ENCODE measurements around the gene ZBTB4. TPM values are rescaled to one million over a fixed set of nuclear protein-coding genes. Genes with fewer than 3 reads are reported as not detected.

Gene ZBTB4
- 20.4 to 26.9 TPM (median 24.8 TPM) in 5 replicates for total RNA-seq (2022; extraction: Qiagen RNA extraction)

DNA sequence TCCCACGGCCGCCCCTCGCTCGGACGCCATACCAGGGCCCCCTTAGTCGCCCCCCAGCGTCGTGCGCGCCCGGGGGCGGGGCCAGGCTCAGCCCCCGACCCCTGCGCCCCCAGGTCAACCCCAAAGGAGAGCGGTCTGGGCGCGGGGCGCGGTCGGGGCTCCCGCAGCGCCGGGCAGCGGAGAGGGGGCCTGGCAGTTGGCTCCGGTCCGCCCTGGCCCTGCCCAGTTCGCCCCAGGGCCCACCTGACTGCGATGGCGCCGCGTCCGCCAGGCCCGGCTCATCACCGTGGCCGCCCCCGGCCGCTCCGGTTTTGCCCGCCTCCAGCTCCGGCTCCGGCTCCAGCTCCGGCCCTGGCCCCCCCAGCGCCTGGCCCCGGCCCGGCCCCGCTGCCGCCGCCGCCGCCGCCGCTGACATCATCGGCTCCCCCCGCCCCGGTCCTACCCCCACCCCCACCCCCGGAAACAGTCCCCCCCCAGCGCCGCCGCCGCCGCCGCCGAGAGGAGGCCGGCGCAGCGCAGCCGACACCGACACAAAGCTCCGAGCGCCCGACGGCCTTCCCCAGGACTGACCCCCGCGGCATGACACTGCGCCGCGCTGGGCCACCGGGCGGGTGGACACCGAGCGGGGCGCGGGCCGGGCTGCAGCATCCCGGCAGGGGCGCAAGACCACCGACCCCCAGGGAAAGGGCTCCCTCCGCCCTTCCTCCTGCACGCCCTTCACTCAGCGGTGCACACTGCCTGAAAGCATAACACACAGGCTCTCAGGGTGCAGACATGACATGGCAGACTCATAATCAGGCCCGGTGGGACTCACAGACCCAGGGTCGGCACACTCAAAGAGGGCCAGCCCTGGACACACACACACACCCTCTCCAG is at the start of gene ZBTB4:
TSS of gene ZBTB4 (minus strand) at position 419 of the 876 bp plus-strand sequence. CDS start 12,830 bp downstream, outside the sequence.

DNA sequence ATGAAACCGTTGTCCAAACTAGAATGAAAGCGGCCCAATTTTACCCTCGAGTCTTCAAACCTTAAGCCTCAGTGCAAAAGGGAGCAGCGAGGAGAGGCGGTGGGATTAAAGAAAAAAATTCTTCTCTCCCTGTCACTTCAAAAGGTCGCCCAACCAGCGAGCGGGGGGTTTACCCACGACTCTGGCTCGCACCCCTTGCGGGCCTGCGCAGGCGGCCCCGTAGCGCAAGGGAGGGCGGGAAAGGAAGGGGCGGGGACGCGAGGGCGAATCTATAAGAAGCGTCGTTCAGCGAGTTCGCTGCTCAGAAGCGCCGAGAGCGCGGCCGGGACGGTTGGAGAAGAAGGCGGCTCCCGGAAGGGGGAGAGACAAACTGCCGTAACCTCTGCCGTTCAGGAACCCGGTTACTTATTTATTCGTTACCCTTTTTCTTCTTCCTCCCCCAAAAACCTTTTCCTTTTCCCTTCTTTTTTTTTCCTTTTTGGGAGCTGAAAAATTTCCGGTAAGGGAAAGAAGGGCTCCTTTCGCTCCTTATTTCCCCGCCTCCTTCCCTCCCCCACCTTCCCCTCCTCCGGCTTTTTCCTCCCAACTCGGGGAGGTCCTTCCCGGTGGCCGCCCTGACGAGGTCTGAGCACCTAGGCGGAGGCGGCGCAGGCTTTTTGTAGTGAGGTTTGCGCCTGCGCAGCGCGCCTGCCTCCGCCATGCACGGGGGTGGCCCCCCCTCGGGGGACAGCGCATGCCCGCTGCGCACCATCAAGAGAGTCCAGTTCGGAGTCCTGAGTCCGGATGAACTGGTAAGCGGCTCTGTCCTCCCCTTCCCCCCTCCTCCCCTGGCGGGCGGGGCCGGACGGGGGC is 4.9 kb upstream of the ZBTB4 start, which contains the start of gene POLR2A:
TSS of gene POLR2A (plus strand) at position 300 of the 852 bp plus-strand sequence.

GRCh38 chr17:7481275-7481674 is 1.8 kb upstream of the ZBTB4 start, which contains the start of gene SLC35G6:
SLC35G6 (plus strand) TSS chr17:7481446; CDS start chr17:7481517, 71 bp downstream.

GRCh38 chr17:7444682-7445618 is 34.5 kb downstream of the ZBTB4 start, which contains the start of gene CHRNB1:
CHRNB1 (plus strand) TSS chr17:7445061; CDS start chr17:7445128, 67 bp downstream.

DNA sequence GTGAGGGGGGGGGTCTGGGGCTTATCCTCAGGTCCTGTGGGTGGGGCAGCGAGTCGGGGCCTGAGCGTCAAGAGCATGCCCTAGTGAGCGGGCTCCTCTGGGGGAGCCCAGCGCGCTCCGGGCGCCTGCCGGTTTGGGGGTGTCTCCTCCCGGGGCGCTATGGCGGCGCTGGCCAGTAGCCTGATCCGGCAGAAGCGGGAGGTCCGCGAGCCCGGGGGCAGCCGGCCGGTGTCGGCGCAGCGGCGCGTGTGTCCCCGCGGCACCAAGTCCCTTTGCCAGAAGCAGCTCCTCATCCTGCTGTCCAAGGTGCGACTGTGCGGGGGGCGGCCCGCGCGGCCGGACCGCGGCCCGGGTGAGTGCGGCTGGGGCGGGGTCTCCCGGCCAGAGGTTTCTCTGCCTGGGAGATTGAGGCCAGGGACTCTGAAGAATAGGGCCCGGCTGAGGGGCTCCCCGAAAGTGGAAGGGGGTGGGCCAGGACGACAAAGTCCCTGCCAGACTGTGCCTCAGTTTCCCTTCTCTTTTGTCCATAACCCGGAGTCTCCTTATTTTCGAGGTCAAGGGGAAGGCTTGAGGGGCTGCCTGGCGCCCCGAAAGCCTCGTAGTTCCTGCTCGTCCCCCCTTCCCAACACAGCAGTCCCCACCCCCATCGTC is 39.8 kb downstream of the ZBTB4 start, which contains the start of gene FGF11:
TSS of gene FGF11 (plus strand) at position 51 of the 651 bp plus-strand sequence. CDS start at position 160, 109 bp downstream.

DNA sequence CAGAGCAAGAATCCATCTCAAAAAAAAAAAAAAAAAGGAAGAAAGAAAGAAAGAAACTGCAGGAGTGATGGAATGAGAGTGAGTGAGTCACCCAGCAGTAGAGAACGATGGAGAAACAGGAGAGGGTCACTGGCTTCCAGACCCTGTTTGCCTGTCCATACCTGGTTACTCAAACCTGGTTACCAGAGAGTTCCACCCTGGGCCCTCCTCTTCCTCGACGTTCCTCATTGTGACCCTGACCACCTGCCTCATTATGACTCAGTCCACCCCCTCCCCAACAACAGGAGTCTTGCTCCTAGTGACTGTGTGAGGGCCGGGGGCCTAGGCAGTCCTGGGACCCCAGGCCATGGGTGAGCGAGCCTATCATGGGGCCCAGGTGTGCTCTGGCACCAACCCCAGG is 50.9 kb downstream of the ZBTB4 start, which contains the start of gene SPEM3:
TSS of gene SPEM3 (plus strand) at position 301 of the 400 bp plus-strand sequence. CDS start at position 347, 46 bp downstream.

GRCh38 chr17:7425316-7425715 is 54.1 kb downstream of the ZBTB4 start, which contains the start of gene SPEM2:
SPEM2 (plus strand) TSS chr17:7425616; CDS start chr17:7425689, 73 bp downstream.

GRCh38 chr17:7419819-7420610 is 59.4 kb downstream of the ZBTB4 start, which contains the start of gene SPEM1:
SPEM1 (plus strand) TSS chr17:7420324; CDS start chr17:7420385, 61 bp downstream.

Other genes starting within 250 kb of the ZBTB4 start
- 37.0 to 41.9 TPM (median 40.1 TPM) in 5 replicates for gene DVL2, start 245.1 kb downstream of the ZBTB4 start, total RNA-seq (2022; extraction: Qiagen RNA extraction)
- 89.8 to 111 TPM (median 96.3 TPM) in 5 replicates for gene PHF23, start 240.2 kb downstream of the ZBTB4 start, total RNA-seq (2022; extraction: Qiagen RNA extraction)
- gene GABARAP, start 237.2 kb downstream of the ZBTB4 start, total RNA-seq (2022; extraction: Qiagen RNA extraction): 685 to 777 TPM (median 698 TPM) in 5 replicates
- 222 to 242 TPM (median 228 TPM) in 5 replicates for gene CTDNEP1, start 227.9 kb downstream of the ZBTB4 start, total RNA-seq (2022; extraction: Qiagen RNA extraction)
- gene ELP5, start 227.4 kb downstream of the ZBTB4 start, total RNA-seq (2022; extraction: Qiagen RNA extraction): 125 to 155 TPM (median 140 TPM) in 5 replicates
- 2.2 to 3.7 TPM (median 2.6 TPM) in 5 replicates for gene CLDN7, start 217.2 kb downstream of the ZBTB4 start, total RNA-seq (2022; extraction: Qiagen RNA extraction)
- gene SLC2A4, start 197.9 kb downstream of the ZBTB4 start, total RNA-seq (2022; extraction: Qiagen RNA extraction): 0.39 to 0.59 TPM (median 0.50 TPM) in 5 replicates
- gene YBX2, start 185.0 kb downstream of the ZBTB4 start, total RNA-seq (2022; extraction: Qiagen RNA extraction): 0.43 to 0.55 TPM (median 0.44 TPM) in 5 replicates
- 1,618 to 1,808 TPM (median 1,704 TPM) in 5 replicates for gene EIF5A, start 172.0 kb downstream of the ZBTB4 start, total RNA-seq (2022; extraction: Qiagen RNA extraction)
- 73.9 to 101 TPM (median 95.3 TPM) in 5 replicates for gene GPS2, start 164.3 kb downstream of the ZBTB4 start, total RNA-seq (2022; extraction: Qiagen RNA extraction)
- gene NEURL4, start 150.3 kb downstream of the ZBTB4 start, total RNA-seq (2022; extraction: Qiagen RNA extraction): 26.4 to 30.2 TPM (median 28.4 TPM) in 5 replicates
- gene ACAP1, start 143.1 kb downstream of the ZBTB4 start, total RNA-seq (2022; extraction: Qiagen RNA extraction): 1.2 to 3.9 TPM (median 3.1 TPM) in 5 replicates
- 10.5 to 13.8 TPM (median 12.9 TPM) in 5 replicates for gene KCTD11, start 127.5 kb downstream of the ZBTB4 start, total RNA-seq (2022; extraction: Qiagen RNA extraction)
- not detected in 5 replicates for gene TMEM95, start 124.5 kb downstream of the ZBTB4 start, total RNA-seq (2022; extraction: Qiagen RNA extraction)
- 1.4 to 2.1 TPM (median 1.7 TPM) in 5 replicates for gene TNK1, start 98.5 kb downstream of the ZBTB4 start, total RNA-seq (2022; extraction: Qiagen RNA extraction)
- gene PLSCR3, start 85.1 kb downstream of the ZBTB4 start, total RNA-seq (2022; extraction: Qiagen RNA extraction): 38.8 to 44.7 TPM (median 42.7 TPM) in 5 replicates
- gene TMEM256, start 75.5 kb downstream of the ZBTB4 start, total RNA-seq (2022; extraction: Qiagen RNA extraction): 171 to 224 TPM (median 215 TPM) in 5 replicates
- gene NLGN2, start 71.8 kb downstream of the ZBTB4 start, total RNA-seq (2022; extraction: Qiagen RNA extraction): 12.7 to 19.0 TPM (median 15.5 TPM) in 5 replicates
- gene SPEM1, start 59.3 kb downstream of the ZBTB4 start, total RNA-seq (2022; extraction: Qiagen RNA extraction): 0.08 to 0.13 TPM in 2 of 5 replicates, not detected in the others
- not detected in 5 replicates for gene SPEM2, start 54.0 kb downstream of the ZBTB4 start, total RNA-seq (2022; extraction: Qiagen RNA extraction)
- gene SPEM3, start 50.8 kb downstream of the ZBTB4 start, total RNA-seq (2022; extraction: Qiagen RNA extraction): 0.02 to 0.03 TPM in 2 of 5 replicates, not detected in the others
- gene TMEM102, start 44.2 kb downstream of the ZBTB4 start, total RNA-seq (2022; extraction: Qiagen RNA extraction): 10.1 to 14.8 TPM (median 13.3 TPM) in 5 replicates
- 0.93 to 1.1 TPM (median 1.0 TPM) in 5 replicates for gene FGF11, start 40.1 kb downstream of the ZBTB4 start, total RNA-seq (2022; extraction: Qiagen RNA extraction)
- gene CHRNB1, start 34.6 kb downstream of the ZBTB4 start, total RNA-seq (2022; extraction: Qiagen RNA extraction): 7.0 to 11.7 TPM (median 9.1 TPM) in 5 replicates
- gene SLC35G6, start 1.8 kb upstream of the ZBTB4 start, total RNA-seq (2022; extraction: Qiagen RNA extraction): not detected in 5 replicates
- gene POLR2A, start 4.7 kb upstream of the ZBTB4 start, total RNA-seq (2022; extraction: Qiagen RNA extraction): 70.3 to 86.1 TPM (median 78.6 TPM) in 5 replicates
- gene TNFSF12, start 69.4 kb upstream of the ZBTB4 start, total RNA-seq (2022; extraction: Qiagen RNA extraction): 9.9 to 13.2 TPM (median 11.0 TPM) in 5 replicates
- 0.78 to 1.1 TPM (median 0.91 TPM) in 5 replicates for gene TNFSF13, start 79.1 kb upstream of the ZBTB4 start, total RNA-seq (2022; extraction: Qiagen RNA extraction)
- 88.8 to 103 TPM (median 95.8 TPM) in 5 replicates for gene SENP3, start 82.3 kb upstream of the ZBTB4 start, total RNA-seq (2022; extraction: Qiagen RNA extraction)
- 25.7 to 33.1 TPM (median 28.3 TPM) in 5 replicates for gene CD68, start 100.0 kb upstream of the ZBTB4 start, total RNA-seq (2022; extraction: Qiagen RNA extraction)
- 109 to 162 TPM (median 117 TPM) in 5 replicates for gene MPDU1, start 104.2 kb upstream of the ZBTB4 start, total RNA-seq (2022; extraction: Qiagen RNA extraction)
- gene SOX15, start 110.5 kb upstream of the ZBTB4 start, total RNA-seq (2022; extraction: Qiagen RNA extraction): 0.16 to 0.36 TPM (median 0.25 TPM) in 5 replicates
- gene FXR2, start 135.3 kb upstream of the ZBTB4 start, total RNA-seq (2022; extraction: Qiagen RNA extraction): 52.5 to 56.7 TPM (median 54.4 TPM) in 5 replicates
- gene SAT2, start 148.2 kb upstream of the ZBTB4 start, total RNA-seq (2022; extraction: Qiagen RNA extraction): 60.0 to 88.9 TPM (median 79.2 TPM) in 5 replicates
- gene SHBG, start 150.5 kb upstream of the ZBTB4 start, total RNA-seq (2022; extraction: Qiagen RNA extraction): 0.35 to 0.85 TPM (median 0.60 TPM) in 5 replicates
- gene ATP1B2, start 171.3 kb upstream of the ZBTB4 start, total RNA-seq (2022; extraction: Qiagen RNA extraction): 0.15 to 0.37 TPM (median 0.27 TPM) in 5 replicates
- gene TP53, start 207.9 kb upstream of the ZBTB4 start, total RNA-seq (2022; extraction: Qiagen RNA extraction): 42.4 to 47.4 TPM (median 42.4 TPM) in 5 replicates
- gene WRAP53, start 208.8 kb upstream of the ZBTB4 start, total RNA-seq (2022; extraction: Qiagen RNA extraction): 33.5 to 44.7 TPM (median 38.0 TPM) in 5 replicates
- gene EFNB3, start 225.6 kb upstream of the ZBTB4 start, total RNA-seq (2022; extraction: Qiagen RNA extraction): 1.1 to 1.4 TPM (median 1.3 TPM) in 5 replicates
- gene DNAH2, start 238.1 kb upstream of the ZBTB4 start, total RNA-seq (2022; extraction: Qiagen RNA extraction): 0.01 to 0.08 TPM (median 0.02 TPM) in 5 replicates